ENCODE measurements around the gene DISC1. TPM values are rescaled to one million over a fixed set of nuclear protein-coding genes. Genes with fewer than 3 reads are reported as not detected.
"Not testable (repeated sequence)": the region's sequence is repeated elsewhere in the genome, so short reads cannot be mapped to it uniquely, and the experiment has no call there.

The DISC1 gene
- polyA plus RNA-seq, 4 donors = 5.3 to 7.2 (median 6.8) TPM

DNA sequence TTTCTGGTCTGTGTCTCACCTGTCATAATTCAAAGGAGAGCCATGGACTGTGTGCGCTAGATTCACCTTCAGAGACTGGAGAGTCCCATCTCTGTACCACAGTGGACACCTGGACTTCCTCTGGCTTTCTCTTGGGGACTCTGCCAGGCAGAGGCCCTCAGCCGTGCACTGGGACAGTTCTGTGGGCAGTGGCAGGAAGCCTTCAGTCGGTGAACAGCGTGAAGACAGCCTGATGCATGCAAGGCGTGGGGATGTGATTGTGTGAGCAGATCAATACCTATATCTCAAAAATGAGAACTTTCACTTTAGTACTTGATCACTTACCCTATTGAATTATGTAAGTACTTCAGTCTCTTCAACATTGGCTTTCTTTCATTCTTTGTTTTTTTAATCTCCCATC is 245.3 kb downstream of the DISC1 start:
- DNase-seq (ENCODE audit: low read depth in 4 of 4, low spot score in 3 of 4) = no peak

DNA sequence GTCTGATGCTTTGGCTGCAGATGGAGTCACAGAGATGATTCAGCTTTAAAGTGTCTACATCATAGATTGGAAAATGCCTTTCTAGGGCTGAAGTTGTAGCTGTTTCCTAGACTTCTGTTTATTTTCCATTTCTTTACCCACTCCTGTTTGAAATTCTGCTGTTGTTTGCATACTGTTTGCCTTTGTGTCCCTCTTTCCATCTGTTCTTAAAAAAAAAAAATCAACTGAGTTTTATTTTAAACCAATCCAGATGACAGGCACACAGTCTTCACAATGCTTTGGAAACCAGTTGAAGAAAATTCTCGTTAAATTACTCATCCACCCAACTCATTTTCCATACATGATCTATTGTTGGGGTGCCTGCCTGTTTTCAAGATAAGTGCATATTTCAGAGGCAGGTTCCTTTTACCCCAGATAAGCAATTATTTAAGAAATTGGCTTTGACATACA is 245.9 kb downstream of the DISC1 start:
- no peak for DNase-seq (ENCODE audit: low read depth in 4 of 4, low spot score in 3 of 4)

DNA sequence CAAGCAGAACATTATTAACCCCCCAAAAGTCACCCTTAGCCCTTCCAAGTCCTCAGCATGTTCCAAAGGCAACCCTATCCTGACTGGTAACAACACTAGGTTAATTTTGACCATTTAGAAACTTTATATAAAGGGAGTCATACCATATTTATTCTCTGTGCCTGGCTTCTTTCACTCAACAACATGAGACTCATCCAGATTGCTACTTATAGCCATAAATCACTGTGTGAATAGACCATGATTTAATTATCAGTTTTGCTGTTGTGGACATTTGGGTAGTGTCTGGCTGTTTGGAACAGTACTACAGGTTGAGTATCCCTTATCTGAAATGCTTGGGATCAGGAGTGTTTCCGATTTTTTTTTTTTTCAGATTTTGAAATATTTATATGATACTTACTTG is 252.1 kb downstream of the DISC1 start:
- no peak for DNase-seq (ENCODE audit: low read depth in 4 of 4, low spot score in 3 of 4)

DNA sequence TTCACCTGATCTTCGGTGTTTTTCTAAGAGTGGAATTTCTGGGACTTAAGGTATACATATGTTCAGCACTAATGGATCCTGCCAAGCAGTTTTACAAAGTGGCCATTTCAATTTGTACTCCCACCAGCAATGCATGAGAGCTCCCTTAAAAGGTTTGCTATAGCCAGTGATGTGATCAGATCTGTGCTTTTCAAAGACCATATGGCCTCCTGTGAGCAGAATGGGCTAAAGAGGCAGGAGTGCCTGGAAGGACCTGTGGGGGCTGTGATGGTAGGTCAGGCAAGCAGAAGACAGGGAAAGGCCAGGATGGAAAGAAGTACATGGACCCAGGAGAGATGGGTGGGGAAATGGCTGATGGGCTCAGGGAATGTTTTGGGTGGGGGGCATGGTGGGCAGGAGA is 252.7 kb downstream of the DISC1 start:
- DNase-seq (ENCODE audit: low read depth in 4 of 4, low spot score in 3 of 4) = no peak

DNA sequence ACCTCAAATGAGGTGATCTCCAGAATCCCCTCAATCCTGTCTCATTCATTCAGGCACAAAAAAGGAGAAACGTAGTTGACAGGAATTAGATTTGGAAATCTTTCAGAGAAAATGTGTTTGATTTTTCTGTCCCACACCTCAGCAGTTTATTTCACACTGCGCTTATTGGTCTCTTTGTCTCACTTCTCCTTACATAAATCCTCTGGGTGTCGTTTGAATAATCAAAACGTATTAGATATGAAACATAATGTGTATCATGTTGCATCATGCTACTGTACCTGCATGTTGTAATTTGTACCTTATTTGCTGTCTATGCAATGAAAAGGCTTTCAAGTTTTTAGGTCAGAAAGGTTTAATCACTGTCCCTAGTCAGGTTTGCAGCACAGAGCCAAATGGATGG is 255.7 kb downstream of the DISC1 start:
- no peak for DNase-seq (ENCODE audit: low read depth in 4 of 4, low spot score in 3 of 4)

DNA sequence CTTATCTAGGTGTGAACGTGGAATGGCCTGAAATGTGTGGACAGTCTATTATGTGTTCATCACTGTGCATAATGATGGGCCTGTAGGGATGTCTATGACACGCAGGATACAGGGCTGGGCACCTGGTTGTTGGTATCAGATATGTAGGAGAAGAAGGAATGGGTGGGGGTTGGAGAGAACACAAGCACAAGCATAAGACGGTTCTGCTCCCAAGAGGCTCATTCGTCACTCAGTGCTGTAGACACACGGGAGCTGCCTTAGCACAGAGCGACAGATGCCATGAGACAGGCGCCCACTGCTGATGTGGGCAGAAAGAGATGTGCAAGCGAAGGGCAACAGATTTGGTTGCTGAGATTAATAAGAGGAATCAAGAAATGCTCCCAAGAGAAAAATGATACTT is 256.2 kb downstream of the DISC1 start:
- DNase-seq (ENCODE audit: low read depth in 4 of 4, low spot score in 3 of 4) = no peak

DNA sequence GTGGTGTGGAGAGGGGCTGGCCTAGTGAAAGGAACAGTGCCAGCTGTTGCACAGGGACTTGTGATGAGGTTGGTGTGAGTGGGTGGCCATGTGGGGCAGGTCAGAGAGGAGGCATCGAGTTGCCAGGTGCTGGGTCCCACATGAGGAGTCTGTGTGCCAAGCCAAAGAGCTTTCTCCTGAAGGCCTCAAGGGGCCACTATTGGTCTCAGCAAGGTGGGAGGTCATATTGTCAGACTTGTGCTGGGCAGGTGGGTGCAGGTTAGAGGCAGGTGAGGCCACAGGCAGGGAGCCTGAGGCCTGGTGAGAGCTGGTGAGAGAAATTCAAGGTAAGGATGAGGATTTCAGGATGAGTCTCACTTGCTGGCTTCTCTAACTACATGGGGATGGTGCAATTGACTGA is 256.8 kb downstream of the DISC1 start:
- DNase-seq (ENCODE audit: low read depth in 4 of 4, low spot score in 3 of 4) = no peak

DNA sequence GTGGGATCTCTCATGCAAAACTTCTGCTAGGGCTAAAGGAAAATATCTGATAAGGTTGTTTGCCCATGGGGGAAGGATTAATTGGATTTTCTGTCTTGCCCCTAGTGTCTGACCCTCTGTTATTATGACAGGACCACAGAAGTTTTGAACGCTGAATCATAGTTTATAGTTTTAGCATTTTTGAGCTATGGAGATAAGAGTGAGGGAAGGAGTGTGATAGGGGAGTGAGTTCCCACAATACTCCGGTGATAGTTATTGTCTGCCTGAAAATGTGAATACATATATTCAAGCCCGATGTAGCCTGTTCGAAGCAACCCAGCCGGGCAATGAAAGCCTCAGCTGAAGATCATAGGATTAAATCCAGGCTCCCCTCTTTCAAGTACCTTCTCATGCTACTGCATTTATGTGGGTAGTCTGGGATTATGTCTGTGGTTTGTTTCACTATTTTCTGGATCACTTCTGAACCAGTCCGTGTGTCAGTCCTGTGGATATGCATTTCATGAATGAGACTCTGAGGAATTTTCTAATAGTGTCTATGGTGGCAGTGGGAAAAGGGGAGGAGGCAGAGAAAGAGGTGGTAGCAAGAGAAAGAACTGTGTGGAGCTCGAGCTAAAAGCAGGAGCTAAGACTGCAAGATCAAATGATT is 258.7 kb downstream of the DISC1 start:
- no peak for DNase-seq (ENCODE audit: low read depth in 4 of 4, low spot score in 3 of 4)

DNA sequence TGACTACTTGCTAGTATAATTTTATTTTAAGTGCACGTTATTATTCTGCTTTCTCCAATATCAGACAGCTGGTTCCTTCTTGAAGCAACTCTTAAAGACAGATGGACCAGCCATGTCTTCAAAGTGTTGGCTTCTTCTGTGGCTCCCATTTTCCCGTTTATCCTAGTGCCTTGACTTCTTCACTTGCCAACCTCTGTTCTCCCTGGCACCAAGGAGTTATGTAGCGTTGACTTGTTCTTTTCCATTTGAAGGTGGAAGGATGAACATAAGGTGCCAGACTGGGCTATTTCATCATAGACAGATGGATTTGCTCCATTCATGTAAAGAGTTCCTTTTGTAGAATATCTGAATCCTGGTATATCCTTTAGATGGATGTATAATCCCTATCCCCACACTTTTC is 260.6 kb downstream of the DISC1 start:
- DNase-seq (ENCODE audit: low read depth in 4 of 4, low spot score in 3 of 4) = no peak

DNA sequence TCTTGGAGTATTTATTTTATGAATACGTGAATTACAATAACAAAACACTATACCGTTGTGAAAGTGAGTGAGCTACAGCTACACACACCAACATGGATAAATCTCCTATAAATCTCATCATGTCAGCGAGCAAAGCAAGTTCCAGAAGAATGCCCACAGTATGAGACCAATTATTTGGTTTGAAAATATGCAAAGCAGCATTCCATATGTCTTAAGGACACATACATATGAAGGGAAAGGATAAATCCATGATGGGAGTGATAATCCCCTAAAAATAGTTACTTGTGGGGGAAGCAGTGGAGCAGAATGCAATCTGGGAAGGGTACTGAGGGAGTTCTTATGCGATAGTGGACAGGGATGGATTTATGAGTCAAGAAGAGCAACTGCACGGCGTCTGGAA is 261.3 kb downstream of the DISC1 start:
- no peak for DNase-seq (ENCODE audit: low read depth in 4 of 4, low spot score in 3 of 4)

DNA sequence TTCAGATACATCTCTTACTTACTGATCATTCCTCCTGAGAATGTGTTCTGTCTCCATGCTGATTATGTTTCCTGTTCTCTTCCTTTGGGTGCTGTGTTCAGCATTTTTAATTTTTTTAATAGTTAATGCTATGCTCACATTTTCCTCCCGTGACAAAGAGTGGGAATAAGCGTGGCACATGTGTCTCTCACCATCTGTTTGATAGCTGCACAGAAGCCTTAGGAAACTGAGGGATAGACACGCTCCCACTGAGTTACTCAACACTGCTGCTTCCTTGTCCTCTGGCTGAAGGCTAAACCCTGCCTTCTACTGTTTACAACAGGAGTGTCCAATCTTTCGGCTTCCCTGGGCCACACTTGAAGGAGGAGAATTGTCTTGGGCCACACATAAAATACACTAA is 264.2 kb downstream of the DISC1 start:
- no peak for DNase-seq (ENCODE audit: low read depth in 4 of 4, low spot score in 3 of 4)

DNA sequence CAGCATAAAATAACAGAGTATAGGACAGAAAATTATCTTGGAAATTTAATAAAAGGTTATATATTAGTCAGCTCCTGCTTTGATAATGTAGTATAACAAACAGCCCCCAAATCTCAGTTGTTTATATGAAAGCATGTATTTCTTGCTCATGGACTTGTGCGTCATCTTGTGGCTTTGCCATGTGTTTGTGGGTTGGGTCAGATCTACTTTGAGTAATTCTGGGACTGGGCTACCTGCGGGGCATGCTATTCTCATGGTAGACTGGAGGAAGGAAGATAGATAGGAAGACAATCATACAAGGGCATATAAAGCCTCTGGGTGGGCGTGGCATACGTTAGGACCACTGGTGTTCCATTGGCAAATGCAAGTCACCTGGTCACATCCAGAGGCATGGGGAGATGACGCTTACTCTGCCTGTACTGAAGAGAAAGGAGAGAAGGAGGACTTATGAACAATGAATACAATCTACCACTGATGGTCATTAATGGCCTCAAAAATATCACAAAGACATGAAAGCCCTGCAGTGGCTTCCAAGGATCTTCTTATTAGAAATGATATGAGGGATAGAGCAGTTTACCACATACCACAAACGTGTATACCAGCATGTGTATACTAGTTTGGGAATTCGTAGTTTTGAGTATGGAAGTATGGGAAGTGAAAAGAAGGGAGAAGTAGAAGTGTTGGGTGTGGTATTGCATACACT is 267.0 kb downstream of the DISC1 start:
- DNase-seq (ENCODE audit: low read depth in 4 of 4, low spot score in 3 of 4) = no peak

DNA sequence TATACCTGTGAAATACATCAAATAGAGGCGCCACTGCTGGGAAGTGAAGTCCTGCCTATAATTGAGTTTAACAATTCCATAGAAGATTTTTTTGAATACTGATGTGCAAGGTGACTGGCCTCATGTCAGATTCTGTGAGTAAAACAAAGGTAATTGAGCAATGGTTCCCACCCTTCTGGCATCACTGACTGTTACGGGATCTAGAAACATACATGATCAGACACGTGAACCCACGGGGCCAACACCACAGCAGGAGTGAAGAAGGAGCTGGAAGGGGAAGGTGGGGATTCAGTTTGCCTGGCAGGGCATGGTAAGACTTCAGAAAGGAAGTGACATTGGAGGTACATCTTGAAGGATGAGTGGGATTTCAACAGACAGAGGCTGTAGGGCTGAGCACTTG is 270.2 kb downstream of the DISC1 start:
- DNase-seq (ENCODE audit: low read depth in 4 of 4, low spot score in 3 of 4) = no peak

DNA sequence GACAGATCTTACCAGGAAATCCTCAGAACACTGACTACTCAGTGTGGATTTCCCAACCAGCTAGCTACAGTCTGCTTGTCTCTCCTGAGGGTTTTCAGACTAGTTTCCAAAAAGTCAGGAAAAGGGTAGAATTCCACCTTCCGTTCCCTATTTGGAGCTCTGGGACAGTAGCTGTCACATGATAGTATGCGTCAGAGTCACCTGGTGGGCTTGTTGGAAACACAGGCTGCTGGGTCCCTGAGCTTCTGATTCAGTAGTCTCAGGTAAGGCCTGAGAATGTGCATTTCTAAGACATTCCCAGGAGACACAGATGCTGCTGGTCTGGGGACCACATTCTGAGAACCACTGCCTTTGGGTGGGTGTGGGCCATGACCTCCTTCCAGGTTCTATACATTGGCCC is 272.5 kb downstream of the DISC1 start:
- DNase-seq (ENCODE audit: low read depth in 4 of 4, low spot score in 3 of 4) = no peak

DNA sequence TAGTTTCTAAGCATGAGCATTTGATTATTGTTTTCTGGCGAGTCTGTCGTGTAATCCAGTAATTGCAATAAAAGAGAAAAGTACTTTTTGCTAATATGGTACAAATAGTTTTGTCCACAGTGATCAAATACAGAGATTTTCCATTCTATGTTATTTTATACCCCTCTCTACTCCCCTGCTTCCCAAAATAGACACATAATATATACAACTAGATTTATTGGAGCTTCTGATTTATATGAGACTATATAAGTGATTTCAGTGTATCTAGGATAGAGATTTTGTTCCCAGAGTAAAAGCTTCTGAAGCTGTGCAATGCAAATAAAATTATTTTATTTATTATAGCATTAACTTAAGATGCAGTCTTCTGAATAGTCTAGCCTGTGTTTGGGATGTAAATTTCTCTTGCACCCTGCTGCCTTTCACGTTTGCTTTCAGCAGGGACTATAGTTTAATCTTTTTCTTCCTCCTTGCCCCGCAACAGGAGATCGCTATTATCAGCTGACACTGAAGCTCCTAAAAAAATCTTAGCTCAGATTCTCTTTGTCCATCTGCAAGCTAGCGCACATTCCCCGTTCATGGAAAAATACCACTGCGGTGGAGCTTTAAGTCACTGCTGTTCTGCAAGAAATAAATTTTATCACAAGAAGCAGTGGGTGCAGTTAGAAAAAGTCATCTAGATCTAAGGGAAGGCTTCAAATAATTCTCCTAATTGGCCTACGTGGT is 273.3 kb downstream of the DISC1 start:
- DNase-seq (ENCODE audit: low read depth in 4 of 4, low spot score in 3 of 4) = no peak

DNA sequence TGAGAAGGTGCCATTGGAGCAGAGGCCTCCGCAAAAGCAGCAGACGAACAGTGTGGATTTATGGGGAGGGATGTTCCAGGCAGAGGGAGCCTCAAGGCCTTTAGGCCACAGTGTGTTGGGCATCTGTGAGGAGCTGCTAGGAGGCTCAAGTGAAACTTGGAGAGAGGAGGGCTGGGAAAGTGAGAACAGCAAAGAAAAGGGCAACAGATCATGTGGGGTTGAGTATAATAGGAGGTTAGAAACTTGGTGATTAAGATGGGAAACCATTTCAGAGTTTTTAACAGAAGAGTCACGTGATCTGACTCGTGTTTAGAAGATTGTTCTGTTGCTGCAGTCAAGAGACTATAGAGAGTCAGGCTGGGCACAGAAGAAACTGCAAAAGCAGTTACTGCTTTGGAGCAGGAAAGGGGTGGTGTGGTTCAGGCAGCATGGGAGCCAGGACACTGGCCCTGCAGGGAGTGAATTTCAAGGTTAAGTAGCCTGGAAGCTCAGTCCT is 277.0 kb downstream of the DISC1 start:
- DNase-seq (ENCODE audit: low read depth in 4 of 4, low spot score in 3 of 4) = no peak

DNA sequence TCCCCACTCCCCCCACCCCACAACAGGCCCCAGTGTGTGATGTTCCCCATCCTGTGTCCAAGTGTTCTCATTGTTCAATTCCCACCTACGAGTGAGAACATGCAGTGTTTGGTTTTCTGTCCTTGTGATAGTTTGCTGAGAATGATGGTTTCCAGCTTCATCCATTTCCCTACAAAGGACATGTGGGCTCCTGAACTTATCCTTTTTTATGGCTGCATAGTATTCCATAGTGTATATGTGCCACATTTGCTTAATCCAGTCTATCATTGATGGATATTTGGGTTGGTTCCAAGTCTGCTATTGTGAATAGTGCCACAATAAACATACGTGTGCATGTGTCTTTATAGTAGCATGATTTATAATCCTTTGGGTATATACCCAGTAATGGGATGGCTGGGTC is 280.7 kb downstream of the DISC1 start:
- not testable (repeated sequence) for DNase-seq (ENCODE audit: low read depth in 4 of 4, low spot score in 3 of 4)

DNA sequence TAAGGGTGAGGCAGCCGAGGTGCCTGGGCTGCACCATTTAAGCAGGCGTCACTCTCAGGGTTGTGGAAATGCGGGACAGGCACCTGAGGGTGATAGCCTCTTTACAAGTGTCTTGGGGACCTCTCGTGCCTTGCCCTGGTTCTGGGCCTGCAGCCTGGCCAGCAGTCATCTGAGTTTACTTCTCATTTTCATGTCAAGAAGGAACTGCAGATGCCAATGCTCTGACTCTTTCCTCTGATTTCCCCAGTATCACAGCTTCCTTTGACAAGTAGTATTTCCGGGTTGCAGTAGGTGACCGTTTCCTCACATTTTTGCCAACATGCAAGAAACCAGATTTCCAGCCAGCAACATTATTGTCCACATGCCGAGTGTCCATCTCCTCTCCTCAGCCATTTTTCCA is 286.9 kb downstream of the DISC1 start:
- no peak for DNase-seq (ENCODE audit: low read depth in 4 of 4, low spot score in 3 of 4)

DNA sequence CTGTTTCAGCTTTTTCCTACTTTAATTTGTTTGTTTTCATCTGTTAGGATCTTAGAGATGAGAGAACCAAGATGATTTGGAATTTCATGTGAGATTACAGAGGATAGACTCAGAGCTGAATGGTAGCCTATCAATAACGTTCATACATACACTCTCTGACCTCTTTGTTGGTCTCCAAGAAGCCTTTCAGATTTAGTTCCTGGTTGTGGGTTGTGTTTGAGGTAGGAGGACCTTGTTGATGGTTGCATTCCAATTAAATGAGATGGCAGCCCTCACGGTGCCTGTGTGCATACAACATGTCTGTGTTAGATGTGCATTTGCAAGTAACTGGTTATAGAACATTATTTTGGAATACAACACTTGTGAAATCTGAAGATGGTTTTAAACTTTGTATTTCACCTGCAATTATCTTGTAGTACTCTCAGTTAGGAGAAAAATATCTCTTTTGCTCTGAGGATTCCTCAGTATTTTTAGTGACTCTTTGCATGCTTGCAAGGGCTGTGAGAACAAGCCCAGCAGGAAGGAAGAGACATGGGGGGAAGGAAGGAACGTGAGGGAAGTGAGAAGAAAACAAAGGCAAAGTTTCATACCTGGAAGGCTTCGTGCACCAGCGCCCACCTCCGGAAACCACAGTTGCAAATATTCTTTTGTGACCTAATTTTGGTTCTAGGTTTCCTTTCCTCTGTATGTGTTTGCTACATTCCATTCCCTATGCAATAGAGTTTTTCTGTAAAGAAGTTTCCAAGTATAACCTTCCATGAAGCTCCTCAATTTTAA is 291.8 kb downstream of the DISC1 start:
- DNase-seq (ENCODE audit: low read depth in 4 of 4, low spot score in 3 of 4) = no peak

DNA sequence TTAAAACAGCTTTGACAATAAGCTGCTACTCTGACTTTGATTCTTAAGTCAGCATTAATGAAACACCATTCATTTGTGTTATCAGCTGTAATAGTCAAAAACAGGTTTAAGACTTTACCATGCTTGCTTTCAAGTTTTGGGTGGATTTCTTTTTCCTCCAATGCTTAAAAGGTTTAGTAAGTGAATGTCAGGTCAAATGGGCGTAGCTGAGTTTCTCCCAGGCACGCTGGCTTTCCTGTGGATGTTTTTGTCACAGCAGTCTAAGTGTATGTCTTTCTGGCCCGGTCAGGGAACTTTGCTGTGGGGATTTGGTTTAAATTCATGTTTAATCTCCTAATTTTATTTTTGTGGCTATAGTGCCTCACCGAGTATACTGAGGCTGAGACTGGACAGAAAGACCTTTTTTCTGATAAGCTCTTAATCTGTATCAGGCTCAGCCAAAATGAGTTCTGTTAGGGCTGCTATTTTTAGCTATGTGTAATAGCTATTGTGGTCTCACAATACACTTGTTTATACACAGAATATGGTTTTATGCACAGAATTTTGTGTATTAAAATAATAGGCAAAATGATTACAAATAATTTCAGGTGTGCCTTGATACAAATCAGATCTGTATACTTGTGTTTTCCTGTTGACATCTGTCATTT is 292.8 kb downstream of the DISC1 start:
- DNase-seq (ENCODE audit: low read depth in 4 of 4, low spot score in 3 of 4) = no peak
